Osteoblast (primary cell): ENCODE data around the gene IQGAP3. TPM values are rescaled to one million over a fixed set of nuclear protein-coding genes. Genes with fewer than 3 reads are reported as not detected.
A peak's percentile ranks its signal among the peaks of the same experiment; 100 is the strongest.

ENCODE experiments used
- DNase-seq: peaks from one replicate; pipeline ENCODE4 v3.0.0; 2011; ENCODE audit warnings: low spot score, mixed read lengths; ENCODE audit not compliant: insufficient read length; ENCODE audit errors: missing footprints
- H2AFZ ChIP-seq: 2 replicates; pipeline ENCODE4 v1.6.0; 2011; ENCODE audit warnings: mild to moderate bottlenecking, low read length
- H3K27ac ChIP-seq: 2 replicates; pipeline ENCODE4 v1.5.1; 2011; ENCODE audit warnings: mild to moderate bottlenecking, low read depth, low read length, moderate library complexity
- H3K27me3 ChIP-seq: 2 replicates; pipeline ENCODE4 v1.6.0; 2012; ENCODE audit warnings: mild to moderate bottlenecking, control low read depth, inconsistent platforms, low read length, moderate library complexity; ENCODE audit not compliant: insufficient read depth
- H3K36me3 ChIP-seq: 2 replicates; pipeline ENCODE4 v1.5.1; 2011; ENCODE audit warnings: mild to moderate bottlenecking, low read length, control low read depth, moderate library complexity; ENCODE audit not compliant: insufficient read depth
- H3K4me1 ChIP-seq: 2 replicates; pipeline ENCODE4 v1.5.1; 2011; ENCODE audit warnings: mild to moderate bottlenecking, low read length, control low read depth, moderate library complexity; ENCODE audit not compliant: insufficient read depth
- H3K4me2 ChIP-seq: 2 replicates; pipeline ENCODE4 v1.6.0; 2011; ENCODE audit warnings: mild to moderate bottlenecking, low read length; ENCODE audit not compliant: insufficient read depth
- H3K4me3 ChIP-seq: fragments of 200-600 bp; sonication (generic); 3 replicates; pipeline ENCODE4 v1.5.1; 2012; ENCODE audit warnings: mild to moderate bottlenecking, low read length, inconsistent platforms; ENCODE audit not compliant: insufficient read depth
- H3K79me2 ChIP-seq: 2 replicates; pipeline ENCODE4 v1.6.0; 2012; ENCODE audit warnings: mild to moderate bottlenecking, low read length, control low read depth, inconsistent platforms; ENCODE audit not compliant: insufficient read depth
- H3K9me3 ChIP-seq: 2 replicates; pipeline ENCODE4 v1.5.1; 2011; ENCODE audit warnings: low read depth, low read length, control low read depth
- H4K20me1 ChIP-seq: 2 replicates; pipeline ENCODE4 v1.6.0; 2012; ENCODE audit warnings: mild to moderate bottlenecking, low read length, control low read depth; ENCODE audit not compliant: insufficient read depth
- CTCF ChIP-seq: IDR thresholded peaks from 2 replicates; pipeline ENCODE4 v1.5.1; 2011; ENCODE audit warnings: mild to moderate bottlenecking, low read depth, low read length, moderate library complexity; ENCODE audit errors: extremely low read depth
- total RNA-seq: library from RNA; depleted of rRNA; stranded (reverse); fragments of >200 nt; gene quantifications from 2 replicates; pipeline ENCODE4 v1.2.3, GENCODE V29; 2012

IQGAP3 gene
- 2.9 and 3.5 TPM in 2 replicates for total RNA-seq

- Histone ChIP-seq H3K4me2 (peak within 1 kb of the TSS; percentile 89), H3K4me3 (peak within 1 kb of the TSS; percentile 81), H3K79me2 (peaks cover 16% of the 10 kb centered on the region), H3K9me3 (no peaks in the 10 kb centered on the region), H3K27me3 (peaks cover 18% of the 10 kb centered on the region), H2AFZ (peak within 1 kb of the TSS; percentile 85), H3K4me1 (peaks cover 17% of the 10 kb centered on the region), H3K27ac (peak within 1 kb of the TSS; percentile 72), H3K36me3 (peaks cover 16% of the 10 kb centered on the region), H4K20me1 (no peaks in the 10 kb centered on the region)
- DNase-seq, result peak; percentile 99
- no peak for TF ChIP-seq CTCF
These were observed at the start of gene IQGAP3 for GRCh38 chr1:156571919-156572662. Gene IQGAP3, minus strand, starts transcription at chr1:156572565. Its CDS starts 36 bp downstream, at chr1:156572529.

GRCh38 chr1:156619582-156619955, 47.2 kb upstream of the IQGAP3 start:
- Histone ChIP-seq H3K4me3 (no peak overlapping the region), H3K27ac (no peak overlapping the region), H3K4me1 (peaks cover 8% of the 10 kb centered on the region), H3K27me3 (peaks cover 52% of the 10 kb centered on the region), H3K9me3 (no peaks in the 10 kb centered on the region), H3K79me2 (no peaks in the 10 kb centered on the region), H4K20me1 (no peaks in the 10 kb centered on the region), H2AFZ (no peak overlapping the region), H3K36me3 (no peaks in the 10 kb centered on the region), H3K4me2 (no peak overlapping the region)
- DNase-seq, result no peak
- TF ChIP-seq CTCF, result no peak

GRCh38 chr1:156618853-156619581, 46.7 kb upstream of the IQGAP3 start, which contains the start of gene HAPLN2:
Gene HAPLN2, plus strand, starts transcription at chr1:156619415. Its CDS starts 4,076 bp downstream, at chr1:156623491.
- no peak within 1 kb of the TSS for H3K4me2 ChIP-seq
- H2AFZ ChIP-seq, result no peak within 1 kb of the TSS
- H3K9me3 ChIP-seq, result no peaks in the 10 kb centered on the region
- peak; percentile 25 for TF ChIP-seq CTCF
- peaks cover 8% of the 10 kb centered on the region for H3K4me1 ChIP-seq
- no peak within 1 kb of the TSS for H3K4me3 ChIP-seq
- no peaks in the 10 kb centered on the region for H4K20me1 ChIP-seq
- no peak within 1 kb of the TSS for H3K27ac ChIP-seq
- DNase-seq, result no peak
- no peaks in the 10 kb centered on the region for H3K36me3 ChIP-seq
- peaks cover 49% of the 10 kb centered on the region for H3K27me3 ChIP-seq
- H3K79me2 ChIP-seq, result no peaks in the 10 kb centered on the region

GRCh38 chr1:156616463-156616862, 44.1 kb upstream of the IQGAP3 start:
- Histone ChIP-seq H3K27ac (no peak overlapping the region), H4K20me1 (no peaks in the 10 kb centered on the region), H3K4me3 (peak overlapping the region; percentile 6), H3K79me2 (no peaks in the 10 kb centered on the region), H3K9me3 (no peaks in the 10 kb centered on the region), H2AFZ (no peak overlapping the region), H3K4me2 (peak overlapping the region; percentile 26), H3K4me1 (peaks cover 8% of the 10 kb centered on the region), H3K36me3 (no peaks in the 10 kb centered on the region), H3K27me3 (peaks cover 45% of the 10 kb centered on the region)
- no peak for DNase-seq
- no peak for TF ChIP-seq CTCF
